WTC11 (cell line): ENCODE data around the gene CSNK2B. TPM values are rescaled to one million over a fixed set of nuclear protein-coding genes. Genes with fewer than 3 reads are reported as not detected.

ENCODE experiments used
- ATAC-seq: fragments of 200-7000 bp; cut with Tn5 transposase; 2 replicates; pipeline ENCODE4 v1.10.0; 2021; ENCODE audit warnings: mild to moderate bottlenecking, moderate library complexity
- CTCF ChIA-PET: fragments of 300-600 bp; sonication (Branson Sonifier 250); formaldehyde crosslinking; loops from one replicate; lab custom pipeline; 2021; ENCODE audit warnings: antibody characterized with exemption; lab: Charles Lee
- POLR2A ChIA-PET: fragments of 350-600 bp; sonication (Branson Sonifier 250); formaldehyde crosslinking; loops from one replicate; lab custom pipeline; 2021; ENCODE audit warnings: antibody characterized with exemption; lab: Charles Lee
- DNase-seq: peaks from one replicate; pipeline ENCODE4 v3.0.0; 2021; ENCODE audit warnings: low spot score
- H3K27ac Mint-ChIP-seq: 2 replicates; pipeline ENCODE4 v1.8.0; 2021; ENCODE audit warnings: mixed read lengths
- H3K27me3 Mint-ChIP-seq: 2 replicates; pipeline ENCODE4 v1.8.0; 2021; ENCODE audit warnings: low read depth, mild to moderate bottlenecking, moderate library complexity, mixed read lengths
- H3K36me3 Mint-ChIP-seq: 2 replicates; pipeline ENCODE4 v1.8.0; 2021; ENCODE audit warnings: mixed read lengths
- H3K4me1 Mint-ChIP-seq: 2 replicates; pipeline ENCODE4 v1.8.0; 2022; ENCODE audit warnings: mixed read lengths
- H3K4me3 Mint-ChIP-seq: 2 replicates; pipeline ENCODE4 v1.8.0; 2021; ENCODE audit warnings: mild to moderate bottlenecking, moderate library complexity, mixed read lengths
- H3K9me3 Mint-ChIP-seq: 2 replicates; pipeline ENCODE4 v1.8.0; 2021; ENCODE audit warnings: mixed read lengths
- ARID4B ChIP-seq: sonication (generic); formaldehyde crosslinking; IDR thresholded peaks from 2 replicates; pipeline ENCODE4 v1.8.0; 2023; ENCODE audit warnings: missing genetic modification reagents, mild to moderate bottlenecking, borderline replicate concordance
- ATF1 ChIP-seq: sonication (generic); formaldehyde crosslinking; IDR thresholded peaks from 2 replicates; pipeline ENCODE4 v1.8.1; 2023; ENCODE audit warnings: mild to moderate bottlenecking, moderate library complexity, missing genetic modification reagents
- EMX1 ChIP-seq: fragments of 250-450 bp; sonication (Bioruptor Pico); IDR thresholded peaks from 2 replicates; pipeline ENCODE4 v1.8.0; 2021; ENCODE audit warnings: mild to moderate bottlenecking
- ESRRA ChIP-seq: sonication (generic); formaldehyde crosslinking; IDR thresholded peaks from 2 replicates; pipeline ENCODE4 v1.8.1; 2022; ENCODE audit warnings: mild to moderate bottlenecking, missing genetic modification reagents, borderline replicate concordance
- NR1H2 ChIP-seq: sonication (generic); formaldehyde crosslinking; IDR thresholded peaks from 2 replicates; pipeline ENCODE4 v1.9.0; 2021; ENCODE audit warnings: mild to moderate bottlenecking, moderate library complexity, missing genetic modification reagents
- NR2C2 ChIP-seq: sonication (generic); formaldehyde crosslinking; IDR thresholded peaks from 2 replicates; pipeline ENCODE4 v1.8.0; 2022; ENCODE audit warnings: mild to moderate bottlenecking, missing genetic modification reagents
- SOX15 ChIP-seq: fragments of 250-450 bp; sonication (Bioruptor Pico); IDR thresholded peaks from 2 replicates; pipeline ENCODE4 v1.9.0; 2021; ENCODE audit warnings: mild to moderate bottlenecking
- ZBTB43 ChIP-seq: sonication (generic); formaldehyde crosslinking; IDR thresholded peaks from 2 replicates; pipeline ENCODE4 v1.8.1; 2023; ENCODE audit warnings: mild to moderate bottlenecking, missing genetic modification reagents
- ZNF219 ChIP-seq: sonication (generic); formaldehyde crosslinking; IDR thresholded peaks from 2 replicates; pipeline ENCODE4 v1.8.0; 2023; ENCODE audit warnings: missing genetic modification reagents, mild to moderate bottlenecking, borderline replicate concordance
- ZNF263 ChIP-seq: sonication (generic); formaldehyde crosslinking; IDR thresholded peaks from 2 replicates; pipeline ENCODE4 v1.8.1; 2022; ENCODE audit warnings: low read depth, mild to moderate bottlenecking, moderate library complexity, missing genetic modification reagents
- ZNF317 ChIP-seq: sonication (generic); formaldehyde crosslinking; IDR thresholded peaks from 2 replicates; pipeline ENCODE4 v1.8.1; 2023; ENCODE audit warnings: low read depth, mild to moderate bottlenecking, moderate library complexity, missing genetic modification reagents, borderline replicate concordance
- ZNF396 ChIP-seq: fragments of 250-450 bp; sonication (Bioruptor Pico); IDR thresholded peaks from 2 replicates; pipeline ENCODE4 v1.8.0; 2021; ENCODE audit warnings: mild to moderate bottlenecking, moderate library complexity, borderline replicate concordance
- ZNF416 ChIP-seq: fragments of 250-450 bp; sonication (Bioruptor Pico); IDR thresholded peaks from 2 replicates; pipeline ENCODE4 v1.9.0; 2021; ENCODE audit warnings: mild to moderate bottlenecking, inconsistent platforms
- ZNF671 ChIP-seq: fragments of 250-450 bp; sonication (Bioruptor Pico); IDR thresholded peaks from 2 replicates; pipeline ENCODE4 v1.8.0; 2021; ENCODE audit warnings: mild to moderate bottlenecking
- total RNA-seq: library from RNA; stranded (reverse); gene quantifications from 3 replicates; pipeline ENCODE4 v1.2.3, GENCODE V29; 2021
- TF ChIP-seq, protein P1 (sequence below): fragments of 250-450 bp; sonication (Bioruptor Pico); IDR thresholded peaks from 2 replicates; pipeline ENCODE4 v1.9.0; 2021; ENCODE audit warnings: mild to moderate bottlenecking
- TF ChIP-seq, protein P2 (sequence below): fragments of 250-450 bp; sonication (Bioruptor Pico); IDR thresholded peaks from 2 replicates; pipeline ENCODE4 v1.8.0; 2021; ENCODE audit warnings: mild to moderate bottlenecking
- TF ChIP-seq, protein P3 (sequence below): sonication (generic); formaldehyde crosslinking; IDR thresholded peaks from 2 replicates; pipeline ENCODE4 v1.8.1; 2023; ENCODE audit warnings: mild to moderate bottlenecking, moderate library complexity, missing genetic modification reagents
- TF ChIP-seq, protein P4 (sequence below): sonication (generic); formaldehyde crosslinking; IDR thresholded peaks from 2 replicates; pipeline ENCODE4 v1.8.1; 2022; ENCODE audit warnings: mild to moderate bottlenecking, missing genetic modification reagents, moderate library complexity, borderline replicate concordance
- TF ChIP-seq, protein P5 (sequence below): sonication (generic); formaldehyde crosslinking; IDR thresholded peaks from 2 replicates; pipeline ENCODE4 v1.8.1; 2022; ENCODE audit warnings: low read depth, missing genetic modification reagents, borderline replicate concordance

Gene CSNK2B
- total RNA-seq, 1 experiment from 2014 or later: 183 TPM

DNA sequence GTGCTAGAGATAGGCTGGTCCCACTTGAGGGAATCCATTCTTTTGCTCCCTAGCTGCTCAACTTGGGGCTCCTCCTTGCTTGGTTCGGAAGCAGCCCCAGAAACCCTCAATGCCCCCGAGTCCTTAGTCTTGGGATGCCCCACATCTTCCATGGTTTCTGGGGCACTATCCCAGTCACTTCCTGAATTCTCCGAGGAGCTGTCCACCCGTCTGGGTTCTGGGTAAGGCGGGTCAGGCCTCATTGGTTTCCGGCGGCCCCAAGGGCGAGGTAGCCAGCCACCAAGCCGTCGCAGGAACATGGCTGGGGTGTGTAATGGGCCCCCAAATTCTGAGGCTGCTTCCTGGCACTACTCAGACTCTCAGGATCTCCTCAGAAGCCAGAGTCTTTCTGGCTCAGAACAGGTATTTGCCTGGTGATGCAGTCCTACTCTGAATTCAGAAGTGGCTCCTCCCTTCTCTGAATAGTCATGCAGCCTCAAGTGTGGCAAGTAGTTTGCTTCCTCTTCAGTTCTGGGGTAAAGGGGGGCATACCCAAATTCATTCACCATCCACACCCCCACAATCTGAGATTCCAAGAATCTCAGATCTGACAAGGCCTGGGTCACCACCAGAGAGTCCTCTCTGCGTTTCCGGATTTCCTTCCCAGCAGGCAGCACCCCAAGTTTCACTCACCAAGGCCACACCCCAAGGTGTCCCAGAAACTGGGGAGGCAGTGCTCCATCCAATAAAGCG is 6.1 kb upstream of the CSNK2B start:
- ChIA-PET POLR2A (interaction anchor here (0.9 to 1.4 kb wide), 5 partner anchors 8 to 79 kb away, joined by 3 to 11 read pairs (median 4); partner anchors contain the start of genes ABHD16A, BAG6 and MSH5), CTCF (interaction anchor here (1.0 to 2.2 kb wide), 12 partner anchors 8 to 293 kb away, joined by 3 to 14 read pairs (median 8); partner anchors contain the start of genes ATP6V1G2, BAG6, CLIC1 and DDAH2)
- Mint-ChIP-seq H3K27me3 (no peaks in the 10 kb centered on the region), H3K27ac (peak overlapping the region; percentile 83), H3K36me3 (peaks cover 29% of the 10 kb centered on the region), H3K9me3 (no peaks in the 10 kb centered on the region), H3K4me1 (peaks cover 37% of the 10 kb centered on the region), H3K4me3 (peak overlapping the region; percentile 89)
- DNase-seq (no peak), ATAC-seq (no peak; the same call in 1 of the 2 replicates)
- TF ChIP-seq, protein P1, sequence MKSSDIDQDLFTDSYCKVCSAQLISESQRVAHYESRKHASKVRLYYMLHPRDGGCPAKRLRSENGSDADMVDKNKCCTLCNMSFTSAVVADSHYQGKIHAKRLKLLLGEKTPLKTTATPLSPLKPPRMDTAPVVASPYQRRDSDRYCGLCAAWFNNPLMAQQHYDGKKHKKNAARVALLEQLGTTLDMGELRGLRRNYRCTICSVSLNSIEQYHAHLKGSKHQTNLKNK: no peak
- TF ChIP-seq ATF1 (no peak), ZNF671 (CRISPR knock-in tag) (no peak), ZBTB43 (CRISPR knock-in tag) (no peak), ZNF263 (CRISPR knock-in tag) (no peak)

GRCh38 chr6:31660381-31661261 is 5.3 kb upstream of the CSNK2B start, which contains the start of gene C6orf47:
TSS of gene C6orf47 (minus strand) at chr6:31660778. CDS start at chr6:31659947, 831 bp downstream.
- DNase-seq (peak; percentile 89), ATAC-seq (peak; percentile 83)
- peak within 1 kb of the TSS; percentile 89 for H3K4me3 Mint-ChIP-seq
- H3K36me3 Mint-ChIP-seq: peaks cover 29% of the 10 kb centered on the region
- H3K9me3 Mint-ChIP-seq: no peaks in the 10 kb centered on the region
- ChIA-PET CTCF (interaction anchor here (0.8 to 2.2 kb wide), 17 partner anchors 9 to 292 kb away, joined by 3 to 14 read pairs (median 6); partner anchors contain the start of genes ATP6V1G2, BAG6, CLIC1 and DDAH2), POLR2A (interaction anchor here (0.7 to 1.4 kb wide), 9 partner anchors 8 to 167 kb away, joined by 3 to 11 read pairs (median 4); partner anchors contain the start of genes ABHD16A, BAG6, DDAH2 and DDX39B)
- no peaks in the 10 kb centered on the region for H3K27me3 Mint-ChIP-seq
- peak within 1 kb of the TSS; percentile 91 for H3K27ac Mint-ChIP-seq
- peaks cover 38% of the 10 kb centered on the region for H3K4me1 Mint-ChIP-seq
- TF ChIP-seq ESRRA (CRISPR knock-in tag) (peak; percentile 86), ZNF396 (no peak), ZNF317 (CRISPR knock-in tag) (peak; percentile 42; the same call in 1 of the 2 replicates), ZNF416 (peak; percentile 85), EMX1 (peak; percentile 85; the same call in 1 of the 2 replicates), ARID4B (CRISPR knock-in tag) (peak; percentile 87), NR2C2 (CRISPR knock-in tag) (peak; percentile 33; the same call in 1 of the 2 replicates), SOX15 (CRISPR knock-in tag) (no peak), ZNF219 (CRISPR knock-in tag) (no peak), NR1H2 (no peak)
- TF ChIP-seq, protein P2, sequence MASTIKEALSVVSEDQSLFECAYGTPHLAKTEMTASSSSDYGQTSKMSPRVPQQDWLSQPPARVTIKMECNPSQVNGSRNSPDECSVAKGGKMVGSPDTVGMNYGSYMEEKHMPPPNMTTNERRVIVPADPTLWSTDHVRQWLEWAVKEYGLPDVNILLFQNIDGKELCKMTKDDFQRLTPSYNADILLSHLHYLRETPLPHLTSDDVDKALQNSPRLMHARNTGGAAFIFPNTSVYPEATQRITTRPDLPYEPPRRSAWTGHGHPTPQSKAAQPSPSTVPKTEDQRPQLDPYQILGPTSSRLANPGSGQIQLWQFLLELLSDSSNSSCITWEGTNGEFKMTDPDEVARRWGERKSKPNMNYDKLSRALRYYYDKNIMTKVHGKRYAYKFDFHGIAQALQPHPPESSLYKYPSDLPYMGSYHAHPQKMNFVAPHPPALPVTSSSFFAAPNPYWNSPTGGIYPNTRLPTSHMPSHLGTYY: peak; percentile 84
- TF ChIP-seq, protein P3, sequence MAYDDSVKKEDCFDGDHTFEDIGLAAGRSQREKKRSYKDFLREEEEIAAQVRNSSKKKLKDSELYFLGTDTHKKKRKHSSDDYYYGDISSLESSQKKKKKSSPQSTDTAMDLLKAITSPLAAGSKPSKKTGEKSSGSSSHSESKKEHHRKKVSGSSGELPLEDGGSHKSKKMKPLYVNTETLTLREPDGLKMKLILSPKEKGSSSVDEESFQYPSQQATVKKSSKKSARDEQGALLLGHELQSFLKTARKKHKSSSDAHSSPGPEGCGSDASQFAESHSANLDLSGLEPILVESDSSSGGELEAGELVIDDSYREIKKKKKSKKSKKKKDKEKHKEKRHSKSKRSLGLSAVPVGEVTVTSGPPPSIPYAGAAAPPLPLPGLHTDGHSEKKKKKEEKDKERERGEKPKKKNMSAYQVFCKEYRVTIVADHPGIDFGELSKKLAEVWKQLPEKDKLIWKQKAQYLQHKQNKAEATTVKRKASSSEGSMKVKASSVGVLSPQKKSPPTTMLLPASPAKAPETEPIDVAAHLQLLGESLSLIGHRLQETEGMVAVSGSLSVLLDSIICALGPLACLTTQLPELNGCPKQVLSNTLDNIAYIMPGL: peak; percentile 83
- TF ChIP-seq, protein P4, sequence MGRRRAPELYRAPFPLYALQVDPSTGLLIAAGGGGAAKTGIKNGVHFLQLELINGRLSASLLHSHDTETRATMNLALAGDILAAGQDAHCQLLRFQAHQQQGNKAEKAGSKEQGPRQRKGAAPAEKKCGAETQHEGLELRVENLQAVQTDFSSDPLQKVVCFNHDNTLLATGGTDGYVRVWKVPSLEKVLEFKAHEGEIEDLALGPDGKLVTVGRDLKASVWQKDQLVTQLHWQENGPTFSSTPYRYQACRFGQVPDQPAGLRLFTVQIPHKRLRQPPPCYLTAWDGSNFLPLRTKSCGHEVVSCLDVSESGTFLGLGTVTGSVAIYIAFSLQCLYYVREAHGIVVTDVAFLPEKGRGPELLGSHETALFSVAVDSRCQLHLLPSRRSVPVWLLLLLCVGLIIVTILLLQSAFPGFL (CRISPR knock-in tag): 0 out of 2 replicates have a peak, but pooled peaks have one; percentile 66
- TF ChIP-seq, protein P5, sequence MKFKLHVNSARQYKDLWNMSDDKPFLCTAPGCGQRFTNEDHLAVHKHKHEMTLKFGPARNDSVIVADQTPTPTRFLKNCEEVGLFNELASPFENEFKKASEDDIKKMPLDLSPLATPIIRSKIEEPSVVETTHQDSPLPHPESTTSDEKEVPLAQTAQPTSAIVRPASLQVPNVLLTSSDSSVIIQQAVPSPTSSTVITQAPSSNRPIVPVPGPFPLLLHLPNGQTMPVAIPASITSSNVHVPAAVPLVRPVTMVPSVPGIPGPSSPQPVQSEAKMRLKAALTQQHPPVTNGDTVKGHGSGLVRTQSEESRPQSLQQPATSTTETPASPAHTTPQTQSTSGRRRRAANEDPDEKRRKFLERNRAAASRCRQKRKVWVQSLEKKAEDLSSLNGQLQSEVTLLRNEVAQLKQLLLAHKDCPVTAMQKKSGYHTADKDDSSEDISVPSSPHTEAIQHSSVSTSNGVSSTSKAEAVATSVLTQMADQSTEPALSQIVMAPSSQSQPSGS (CRISPR knock-in tag): no peak
